B cell (primary cell): ENCODE data around the gene HABP4. TPM values are rescaled to one million over a fixed set of nuclear protein-coding genes. Genes with fewer than 3 reads are reported as not detected.

Source experiments
- ATAC-seq: fragments of 200-7000 bp; cut with Tn5 transposase; one replicate; pipeline ENCODE4 v1.10.0; 2021; ENCODE audit warnings: low read depth, mild to moderate bottlenecking, moderate number of reproducible peaks, moderate library complexity
- CTCF ChIA-PET: fragments of 350-600 bp; sonication (Branson Sonifier 250); formaldehyde crosslinking; loops from one replicate; lab custom pipeline; 2021; ENCODE audit warnings: antibody characterized with exemption, inconsistent platforms; lab: Charles Lee
- POLR2A ChIA-PET: fragments of 350-600 bp; sonication (Branson Sonifier 250); formaldehyde crosslinking; loops from one replicate; lab custom pipeline; 2021; ENCODE audit warnings: antibody characterized with exemption; lab: Charles Lee
- DNase-seq: peaks from one replicate; pipeline ENCODE4 v3.0.0; 2013
- H2AFZ ChIP-seq: 2 replicates; pipeline ENCODE4 v1.6.1; 2012; ENCODE audit warnings: mild to moderate bottlenecking, low read depth, low read length; ENCODE audit not compliant: insufficient read depth, poor library complexity, severe bottlenecking
- H3K27ac ChIP-seq, 2 donors: 1 replicate in 1 of 2; 2 replicates in 1 of 2; pipeline ENCODE4 v1.5.1; 2012 to 2013; ENCODE audit warnings: low read length in 2 of 2, mild to moderate bottlenecking in 2 of 2, moderate library complexity in 1 of 2
- H3K27me3 ChIP-seq, 4 experiments: fragments of 200-600 bp in 1 of 4; sonication (generic) in 1 of 4; replicated peaks in 1 of 4; 1 replicate in 2 of 4; 2 replicates in 2 of 4; pipeline versions ENCODE4 v1.6.1 to v1.7.0; 2013 to 2016; ENCODE audit warnings: low read length in 3 of 4, mild to moderate bottlenecking in 2 of 4, mixed read lengths in 1 of 4, moderate library complexity in 1 of 4; ENCODE audit not compliant: insufficient read depth in 4 of 4, control insufficient read depth in 3 of 4; ENCODE audit errors: control extremely low read depth in 1 of 4
- H3K36me3 ChIP-seq, 2 experiments: replicated peaks in 1 of 2; 1 replicate in 1 of 2; 2 replicates in 1 of 2; pipeline versions ENCODE4 v1.6.1 to v1.7.1; 2013; ENCODE audit warnings: low read length in 1 of 2; ENCODE audit not compliant: insufficient read depth in 2 of 2, control insufficient read depth in 1 of 2; ENCODE audit errors: control extremely low read depth in 1 of 2, extremely low read depth in 1 of 2
- H3K4me1 ChIP-seq, 2 donors: fragments of 200-600 bp in 1 of 2; sonication (generic) in 1 of 2; 1 replicate in 1 of 2; 2 replicates in 1 of 2; pipeline versions ENCODE4 v1.5.1 to v1.6.1; 2013 to 2017; ENCODE audit warnings: low read length in 2 of 2; ENCODE audit not compliant: control insufficient read depth in 2 of 2, insufficient read depth in 2 of 2
- H3K4me2 ChIP-seq: replicated peaks from 2 replicates; pipeline ENCODE3; 2012; ENCODE audit warnings: mild to moderate bottlenecking, low read depth, low read length; ENCODE audit not compliant: poor library complexity, severe bottlenecking
- H3K4me3 ChIP-seq, 5 experiments: fragments of 200-600 bp in 1 of 5; sonication (generic) in 1 of 5; 1 replicate in 3 of 5; 2 replicates in 2 of 5; pipeline versions ENCODE4 v1.5.1 to v1.7.0; 2011 to 2016; ENCODE audit warnings: low read length in 4 of 5, mild to moderate bottlenecking in 4 of 5, low read depth in 2 of 5, control low read depth in 1 of 5, moderate library complexity in 1 of 5; ENCODE audit not compliant: insufficient read depth in 1 of 5; ENCODE audit errors: control extremely low read depth in 1 of 5, extremely low read depth in 1 of 5
- H3K79me2 ChIP-seq: fragments of 200-600 bp; sonication (generic); one replicate; pipeline ENCODE4 v1.6.0; 2016; ENCODE audit warnings: low read length; ENCODE audit not compliant: control insufficient read depth, insufficient read depth
- H3K9ac ChIP-seq: fragments of 200-600 bp; sonication (generic); 2 replicates; pipeline ENCODE4 v1.6.1; 2017; ENCODE audit warnings: mild to moderate bottlenecking, low read length, moderate library complexity
- H3K9me3 ChIP-seq, 3 donors: one replicate each; pipeline versions ENCODE4 v1.6.1 to v1.7.1; 2013; ENCODE audit warnings: low read length in 2 of 3; ENCODE audit not compliant: control insufficient read depth in 2 of 3, insufficient read depth in 1 of 3; ENCODE audit errors: control extremely low read depth in 1 of 3
- H4K20me1 ChIP-seq: 2 replicates; pipeline ENCODE4 v1.6.0; 2012; ENCODE audit warnings: mild to moderate bottlenecking, low read length; ENCODE audit not compliant: insufficient read depth, control insufficient read depth, poor library complexity, severe bottlenecking
- H3K27ac Mint-ChIP-seq: one replicate; pipeline ENCODE4 v1.8.0; 2021; ENCODE audit warnings: mixed read lengths
- H3K27me3 Mint-ChIP-seq: one replicate; pipeline ENCODE4 v1.8.0; 2021; ENCODE audit warnings: mixed read lengths
- H3K4me1 Mint-ChIP-seq: one replicate; pipeline ENCODE4 v1.8.0; 2021; ENCODE audit warnings: mixed read lengths
- H3K4me3 Mint-ChIP-seq: one replicate; pipeline ENCODE4 v1.8.0; 2021; ENCODE audit warnings: mixed read lengths
- H3K9me3 Mint-ChIP-seq: one replicate; pipeline ENCODE4 v1.8.0; 2022; ENCODE audit warnings: mixed read lengths; ENCODE audit not compliant: insufficient read depth
- EZH2 ChIP-seq: IDR thresholded peaks from 2 replicates; pipeline ENCODE4 v1.6.1; 2012; ENCODE audit warnings: borderline replicate concordance, low read depth, mild to moderate bottlenecking, moderate library complexity, low read length; ENCODE audit not compliant: insufficient read depth, poor library complexity, severe bottlenecking
- WGBS: methylation state at CpG from one replicate; pipeline ENCODE4 v1.1.5; 2013; ENCODE audit warnings: missing lambda C conversion rate; ENCODE audit not compliant: insufficient coverage; 5-methylcytosine and 5-hydroxymethylcytosine counted together
- intact Hi-C: fragments of 100-400 bp; cut with micrococcal nuclease; formaldehyde crosslinking; loops from one replicate; pipeline ENCODE4 v1.10.0; 2022
- polyA plus RNA-seq: library from polyadenylated mRNA; depleted of rRNA; stranded (reverse); fragments of >200 nt; gene quantifications from 2 replicates; pipeline ENCODE4 v1.2.3, GENCODE V29; 2012
- total RNA-seq, 2 donors: library from RNA; stranded (reverse); fragments of 120-200 nt in 1 of 2; gene quantifications; 1 replicate in 1 of 2; 2 replicates in 1 of 2; pipeline versions ENCODE4 v1.2.3 to v1.2.4, GENCODE V29; 2013 to 2022
- TF ChIP-seq, protein P1 (sequence below): fragments of 200-600 bp; IDR thresholded peaks from one replicate; pipeline ENCODE4 v1.8.0; 2022; ENCODE audit warnings: antibody characterized with exemption, mild to moderate bottlenecking

Gene HABP4
- total and polyA plus RNA-seq, 2 donors (not counting 1 experiment from before 2014, with no cell fraction given) = 3.3 to 15.0 TPM

GRCh38 chr9:96413302-96414221, 36.4 kb upstream of the HABP4 start:
- Histone ChIP-seq H3K36me3 (no peaks in the 10 kb centered on the region), H3K27me3 (no peaks in the 10 kb centered on the region), H3K4me2 (peak overlapping the region; percentile 85), H3K79me2 (peaks cover 31% of the 10 kb centered on the region), H3K9me3 (no peaks in the 10 kb centered on the region), H3K27ac (peak overlapping the region; percentile 68 to 80), H4K20me1 (no peaks in the 10 kb centered on the region), H3K4me3 (peak overlapping the region; percentile 38 to 58 (median 50)), H3K4me1 (peaks cover 25 to 36% of the 10 kb centered on the region in 2 donors), H2AFZ (peak overlapping the region; percentile 60), H3K9ac (peak overlapping the region; percentile 63)
- H3K4me3 Mint-ChIP-seq = peak overlapping the region; percentile 86
- peak overlapping the region; percentile 93 for H3K27ac Mint-ChIP-seq
- no peak for TF ChIP-seq EZH2
- TF ChIP-seq, protein P1, sequence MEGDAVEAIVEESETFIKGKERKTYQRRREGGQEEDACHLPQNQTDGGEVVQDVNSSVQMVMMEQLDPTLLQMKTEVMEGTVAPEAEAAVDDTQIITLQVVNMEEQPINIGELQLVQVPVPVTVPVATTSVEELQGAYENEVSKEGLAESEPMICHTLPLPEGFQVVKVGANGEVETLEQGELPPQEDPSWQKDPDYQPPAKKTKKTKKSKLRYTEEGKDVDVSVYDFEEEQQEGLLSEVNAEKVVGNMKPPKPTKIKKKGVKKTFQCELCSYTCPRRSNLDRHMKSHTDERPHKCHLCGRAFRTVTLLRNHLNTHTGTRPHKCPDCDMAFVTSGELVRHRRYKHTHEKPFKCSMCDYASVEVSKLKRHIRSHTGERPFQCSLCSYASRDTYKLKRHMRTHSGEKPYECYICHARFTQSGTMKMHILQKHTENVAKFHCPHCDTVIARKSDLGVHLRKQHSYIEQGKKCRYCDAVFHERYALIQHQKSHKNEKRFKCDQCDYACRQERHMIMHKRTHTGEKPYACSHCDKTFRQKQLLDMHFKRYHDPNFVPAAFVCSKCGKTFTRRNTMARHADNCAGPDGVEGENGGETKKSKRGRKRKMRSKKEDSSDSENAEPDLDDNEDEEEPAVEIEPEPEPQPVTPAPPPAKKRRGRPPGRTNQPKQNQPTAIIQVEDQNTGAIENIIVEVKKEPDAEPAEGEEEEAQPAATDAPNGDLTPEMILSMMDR = no peak
- ATAC-seq (peak; percentile 18), DNase-seq (peak; percentile 70)
- POLR2A ChIA-PET = interaction anchor here (0.5 to 1.2 kb wide), 4 partner anchors 33 to 86 kb away, joined by 3 to 7 read pairs (median 4); partner anchors contain the start of gene HABP4
- no peaks in the 10 kb centered on the region for H3K9me3 Mint-ChIP-seq
- WGBS = 0% methylated on average over 4 of the region's 7 CpGs
- CTCF ChIA-PET = interaction anchor here (0.6 to 2.6 kb wide), 8 partner anchors 12 to 904 kb away, joined by 3 to 20 read pairs (median 4); partner anchors contain the start of gene HABP4
- H3K27me3 Mint-ChIP-seq = no peaks in the 10 kb centered on the region
- H3K4me1 Mint-ChIP-seq = peaks cover 29% of the 10 kb centered on the region
- intact Hi-C loops = loop anchor here (10.0 kb wide), 3 partner anchors 1001 to 1691 kb away; partner anchors contain the start of genes ANP32B and TDRD7
